Right lobe of liver (tissue), 6 donors: ENCODE results near the gene SHISA9. TPM values are rescaled to one million over a fixed set of nuclear protein-coding genes. Genes with fewer than 3 reads are reported as not detected.

Experiments
- ATAC-seq, 4 donors: fragments of 200-7000 bp; cut with Tn5 transposase; one replicate each; pipeline ENCODE4 v1.9.1; 2020; ENCODE audit warnings: mild to moderate bottlenecking in 4 of 4, moderate library complexity in 4 of 4
- DNase-seq, 3 donors: peaks; one replicate each; pipeline ENCODE4 v3.0.0-alpha.2; 2020
- H3K27ac ChIP-seq, 3 donors: fragments of 200-600 bp; one replicate each; pipeline ENCODE4 v1.8.0; 2022
- H3K27me3 ChIP-seq, 2 donors: fragments of 200-600 bp; one replicate each; pipeline ENCODE4 v1.8.0; 2022
- H3K36me3 ChIP-seq, 4 donors: fragments of 200-600 bp; sonication (generic) in 1 of 4; one replicate each; pipeline versions ENCODE4 v1.5.1 to v1.8.0; 2017 to 2022; ENCODE audit warnings: control low read depth in 1 of 4
- H3K4me1 ChIP-seq, 4 donors: fragments of 200-600 bp; sonication (generic) in 1 of 4; one replicate each; pipeline versions ENCODE4 v1.5.1 to v1.8.0; 2017 to 2022; ENCODE audit warnings: control low read depth in 1 of 4
- H3K4me3 ChIP-seq, 3 donors: fragments of 200-600 bp; one replicate each; pipeline ENCODE4 v1.8.0; 2022
- H3K9me3 ChIP-seq, 4 donors: fragments of 200-600 bp; sonication (generic) in 1 of 4; one replicate each; pipeline versions ENCODE4 v1.5.1 to v1.8.0; 2017 to 2022; ENCODE audit warnings: control low read depth in 1 of 4
- POLR2A ChIP-seq: fragments of 450-650 bp; IDR thresholded peaks from one replicate; pipeline ENCODE4 v1.6.1; 2017; ENCODE audit warnings: antibody characterized with exemption, mild to moderate bottlenecking
- WGBS: methylation state at CpG from one replicate; pipeline ENCODE4 v1.1.6; 2018; ENCODE audit warnings: low coverage, low lambda C conversion rate; ENCODE audit not compliant: insufficient coverage; ENCODE audit errors: missing lambda C conversion rate; 5-methylcytosine and 5-hydroxymethylcytosine counted together
- intact Hi-C, 2 donors: fragments of 100-400 bp; cut with DNase I; formaldehyde crosslinking; loops; one replicate each; pipeline versions ENCODE4 v1.11.2 to v1.14.1; 2022
- total RNA-seq, 6 experiments: library from RNA; depleted of rRNA in 2 of 6; stranded (reverse); fragments of >200 nt in 2 of 6; fragmentation: NEBNext Ultra II Directional in 3 of 6; extraction: Animal tissue kit (Norgen Biotek cat#: 25700) in 3 of 6; gene quantifications; one replicate each; pipeline versions ENCODE4 v1.1.0 to v1.2.4, GENCODE V29; 2016 to 2023
- TF ChIP-seq, protein P1 (sequence below), 4 donors: fragments of 200-600 bp in 3 of 4; fragments of 450-650 bp in 1 of 4; IDR thresholded peaks; one replicate each; pipeline versions ENCODE4 v1.5.1 to v1.8.0; 2016 to 2022; ENCODE audit warnings: antibody characterized with exemption in 4 of 4, mild to moderate bottlenecking in 2 of 4
- donor health status: DM: no; HTN: yes; CAD: no.
- donor health status: DM: no; HTN: no; CAD: no.
- donor health status: DM: no; HTN: no; CAD: no.
- donor health status: DM: no; HTN: yes; CAD: no.
- donor health status: DM: no; HTN: yes; CAD: no.

SHISA9 gene
- total RNA-seq, 6 experiments from 2014 or later: 0.02 to 0.06 TPM; not detected in 4

DNA sequence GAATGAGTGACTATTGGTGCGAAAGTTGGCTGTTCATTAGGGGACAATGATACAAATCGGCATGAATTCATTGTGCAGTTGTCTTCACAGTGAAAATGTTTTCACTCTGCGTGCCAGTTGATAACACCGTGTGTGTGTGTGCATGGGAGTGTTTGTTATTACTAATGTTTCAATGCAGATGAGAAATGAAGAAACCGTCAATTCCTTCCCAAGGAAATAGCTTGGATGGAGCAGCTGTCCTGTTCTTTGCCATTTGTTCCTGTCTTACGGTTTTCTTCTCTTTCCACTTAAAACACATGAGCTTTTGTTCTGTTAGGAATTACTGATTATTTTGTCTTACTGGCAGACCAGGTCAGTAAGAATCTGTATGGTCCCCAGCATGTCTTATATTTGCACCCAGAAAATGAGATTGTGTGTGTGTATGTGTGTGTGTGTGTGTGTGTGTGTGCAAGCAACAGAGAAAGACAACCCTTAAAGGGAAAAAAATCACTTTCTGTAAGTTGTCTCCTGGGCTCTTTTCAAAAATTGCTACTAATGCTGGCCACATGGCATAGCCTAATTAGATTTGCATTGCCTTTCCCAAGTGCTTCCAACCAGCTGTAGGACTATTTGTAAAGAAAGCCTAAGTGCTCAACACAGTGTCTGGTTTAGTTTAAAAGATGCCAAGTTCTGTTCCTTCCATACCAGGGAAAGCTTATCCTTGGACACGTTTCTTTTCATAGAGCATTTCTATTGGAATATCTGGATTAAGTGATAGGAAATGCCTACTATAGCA lies 23.8 kb downstream of the SHISA9 start:
- Histone ChIP-seq H3K4me3 (no peak overlapping the region), H3K27me3 (no peaks in the 10 kb centered on the region)
- DNase-seq: no peak

DNA sequence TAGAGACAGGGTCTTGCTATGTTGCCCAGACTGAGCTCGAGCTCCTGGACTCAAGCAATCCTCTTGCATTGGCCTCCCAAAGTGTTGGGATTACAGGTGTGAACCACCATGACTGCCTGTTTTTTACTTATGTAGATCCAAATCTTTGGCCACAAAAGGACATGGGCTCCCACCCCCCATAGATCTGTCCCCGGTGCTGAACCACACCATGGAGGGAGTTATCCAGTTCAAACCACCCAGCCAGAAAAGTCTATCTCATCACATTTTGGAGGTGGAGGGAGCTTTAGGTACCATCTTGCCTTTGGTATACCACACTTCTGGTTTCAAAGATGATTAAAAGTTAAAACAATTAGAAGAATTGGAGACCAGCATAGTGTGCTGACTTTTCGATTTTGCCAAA lies 26.2 kb downstream of the SHISA9 start:
- Histone ChIP-seq H3K27ac (no peak overlapping the region), H3K4me1 (no peaks in the 10 kb centered on the region), H3K9me3 (no peaks in the 10 kb centered on the region), H3K27me3 (no peaks in the 10 kb centered on the region), H3K4me3 (no peak overlapping the region), H3K36me3 (no peaks in the 10 kb centered on the region)
- intact Hi-C loops: no loop called here
- no peak for ATAC-seq
- no peak for TF ChIP-seq POLR2A
- no peak for DNase-seq
- 65% methylated on average over 2 of the region's 3 CpGs for WGBS

More for the DNA sequence above, 23.8 kb downstream of the SHISA9 start:
- no peak for TF ChIP-seq POLR2A
- TF ChIP-seq, protein P1, sequence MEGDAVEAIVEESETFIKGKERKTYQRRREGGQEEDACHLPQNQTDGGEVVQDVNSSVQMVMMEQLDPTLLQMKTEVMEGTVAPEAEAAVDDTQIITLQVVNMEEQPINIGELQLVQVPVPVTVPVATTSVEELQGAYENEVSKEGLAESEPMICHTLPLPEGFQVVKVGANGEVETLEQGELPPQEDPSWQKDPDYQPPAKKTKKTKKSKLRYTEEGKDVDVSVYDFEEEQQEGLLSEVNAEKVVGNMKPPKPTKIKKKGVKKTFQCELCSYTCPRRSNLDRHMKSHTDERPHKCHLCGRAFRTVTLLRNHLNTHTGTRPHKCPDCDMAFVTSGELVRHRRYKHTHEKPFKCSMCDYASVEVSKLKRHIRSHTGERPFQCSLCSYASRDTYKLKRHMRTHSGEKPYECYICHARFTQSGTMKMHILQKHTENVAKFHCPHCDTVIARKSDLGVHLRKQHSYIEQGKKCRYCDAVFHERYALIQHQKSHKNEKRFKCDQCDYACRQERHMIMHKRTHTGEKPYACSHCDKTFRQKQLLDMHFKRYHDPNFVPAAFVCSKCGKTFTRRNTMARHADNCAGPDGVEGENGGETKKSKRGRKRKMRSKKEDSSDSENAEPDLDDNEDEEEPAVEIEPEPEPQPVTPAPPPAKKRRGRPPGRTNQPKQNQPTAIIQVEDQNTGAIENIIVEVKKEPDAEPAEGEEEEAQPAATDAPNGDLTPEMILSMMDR (IDR thresholded peaks at IDR 0.05): no peak
- no peak for ATAC-seq
- Histone ChIP-seq H3K27ac (no peak overlapping the region), H3K36me3 (no peaks in the 10 kb centered on the region), H3K9me3 (no peaks in the 10 kb centered on the region), H3K4me1 (no peaks in the 10 kb centered on the region)
- 58% methylated on average over 7 of the region's 7 CpGs for WGBS
- intact Hi-C loops: no loop called here

DNA sequence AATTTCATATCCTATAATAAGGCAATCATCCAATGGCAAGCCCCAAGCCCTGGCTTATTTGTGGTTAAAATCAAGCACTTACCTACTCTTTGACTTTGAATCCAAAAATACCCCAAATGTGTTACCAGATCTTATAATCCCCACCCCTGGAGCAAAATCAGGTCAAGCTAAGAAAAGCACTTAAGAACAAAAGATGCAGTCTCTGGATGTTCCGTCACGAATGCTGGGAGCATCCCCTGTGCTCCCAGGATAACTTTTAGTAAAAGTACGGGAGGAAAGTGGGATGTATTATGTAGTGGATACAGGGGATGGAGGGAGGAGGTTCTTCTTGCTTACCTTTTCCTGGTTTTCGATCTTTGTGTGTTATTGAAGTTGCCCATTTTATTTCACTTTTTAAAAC lies 29.5 kb downstream of the SHISA9 start:
- 54% methylated on average over 3 of the region's 4 CpGs for WGBS
- H3K27ac ChIP-seq: no peak overlapping the region
- no peaks in the 10 kb centered on the region for H3K9me3 ChIP-seq
- DNase-seq (no peak), ATAC-seq (no peak)
- H3K36me3 ChIP-seq: no peaks in the 10 kb centered on the region
- H3K27me3 ChIP-seq: no peaks in the 10 kb centered on the region
- no peaks in the 10 kb centered on the region for H3K4me1 ChIP-seq
- TF ChIP-seq, protein P1 (IDR thresholded peaks at IDR 0.05): no peak
- intact Hi-C loops: no loop called here
- H3K4me3 ChIP-seq: no peak overlapping the region

DNA sequence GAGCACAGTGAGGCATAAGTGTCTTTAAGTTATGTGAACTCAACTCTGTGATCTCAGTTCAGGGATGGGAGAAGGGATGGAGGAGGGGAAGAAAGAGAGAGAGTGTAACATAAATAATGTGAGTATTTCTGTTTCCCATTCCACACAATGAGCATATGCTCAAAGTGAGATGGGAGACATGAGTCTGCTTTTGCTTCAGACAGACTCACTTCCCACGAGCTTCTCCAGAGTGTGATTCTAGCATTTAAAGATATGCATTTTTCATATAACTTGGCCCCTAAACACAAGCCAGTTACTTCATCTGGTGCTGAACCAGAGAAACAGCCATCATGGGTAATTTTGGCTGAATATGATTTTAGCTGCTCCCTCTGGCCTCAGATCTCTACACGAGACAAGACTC lies 35.0 kb downstream of the SHISA9 start:
- intact Hi-C loops: no loop called here
- H3K9me3 ChIP-seq: no peaks in the 10 kb centered on the region

DNA sequence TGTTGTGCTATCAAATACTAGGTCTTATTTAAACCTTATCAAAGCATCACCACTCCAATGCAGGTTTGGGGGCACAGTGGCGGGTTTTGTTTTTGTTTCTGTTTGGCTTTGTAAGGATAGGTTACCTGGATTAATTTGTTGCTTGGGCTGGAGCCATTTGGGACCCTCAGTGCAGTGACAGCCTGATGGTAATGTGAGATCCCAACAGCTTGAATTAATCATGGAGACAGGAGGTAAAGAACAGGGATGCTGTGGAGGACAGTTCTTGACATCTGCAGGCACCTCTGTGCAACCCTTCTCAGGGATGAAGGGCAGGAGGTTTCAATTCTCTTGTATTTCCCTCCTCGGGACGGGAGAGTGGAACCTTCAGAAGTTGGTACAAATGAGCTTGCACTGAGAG lies 40.5 kb downstream of the SHISA9 start:
- 78% methylated on average over 3 of the region's 3 CpGs for WGBS

More for the DNA sequence above, 35.0 kb downstream of the SHISA9 start:
- no peaks in the 10 kb centered on the region for H3K36me3 ChIP-seq
- H3K4me1 ChIP-seq: no peaks in the 10 kb centered on the region
- TF ChIP-seq, protein P1 (IDR thresholded peaks at IDR 0.05): no peak
- no peak for TF ChIP-seq POLR2A
- no peak overlapping the region for H3K27ac ChIP-seq
- H3K4me3 ChIP-seq: no peak overlapping the region
- DNase-seq (no peak), ATAC-seq (no peak)
- WGBS: 10% methylated on average over 2 of the region's 2 CpGs
- H3K27me3 ChIP-seq: no peaks in the 10 kb centered on the region

More for the DNA sequence above, 40.5 kb downstream of the SHISA9 start:
- H3K4me1 ChIP-seq: no peaks in the 10 kb centered on the region
- no peak overlapping the region for H3K27ac ChIP-seq
- no peaks in the 10 kb centered on the region for H3K9me3 ChIP-seq
- no peak overlapping the region for H3K4me3 ChIP-seq
- no peak for DNase-seq
- no peak for ATAC-seq
- TF ChIP-seq, protein P1 (IDR thresholded peaks at IDR 0.05): no peak
- TF ChIP-seq POLR2A: no peak
- intact Hi-C loops: no loop called here
- H3K36me3 ChIP-seq: no peaks in the 10 kb centered on the region
- H3K27me3 ChIP-seq: no peaks in the 10 kb centered on the region
